ENCODE measurements around the gene ULBP1. TPM values are rescaled to one million over a fixed set of nuclear protein-coding genes. Genes with fewer than 3 reads are reported as not detected.
"Not testable (repeated sequence)": the region's sequence is repeated elsewhere in the genome, so short reads cannot be mapped to it uniquely, and the experiment has no call there.

Gene ULBP1
- total RNA-seq, 1 donor from 2014 or later, result 3.9 TPM

DNA sequence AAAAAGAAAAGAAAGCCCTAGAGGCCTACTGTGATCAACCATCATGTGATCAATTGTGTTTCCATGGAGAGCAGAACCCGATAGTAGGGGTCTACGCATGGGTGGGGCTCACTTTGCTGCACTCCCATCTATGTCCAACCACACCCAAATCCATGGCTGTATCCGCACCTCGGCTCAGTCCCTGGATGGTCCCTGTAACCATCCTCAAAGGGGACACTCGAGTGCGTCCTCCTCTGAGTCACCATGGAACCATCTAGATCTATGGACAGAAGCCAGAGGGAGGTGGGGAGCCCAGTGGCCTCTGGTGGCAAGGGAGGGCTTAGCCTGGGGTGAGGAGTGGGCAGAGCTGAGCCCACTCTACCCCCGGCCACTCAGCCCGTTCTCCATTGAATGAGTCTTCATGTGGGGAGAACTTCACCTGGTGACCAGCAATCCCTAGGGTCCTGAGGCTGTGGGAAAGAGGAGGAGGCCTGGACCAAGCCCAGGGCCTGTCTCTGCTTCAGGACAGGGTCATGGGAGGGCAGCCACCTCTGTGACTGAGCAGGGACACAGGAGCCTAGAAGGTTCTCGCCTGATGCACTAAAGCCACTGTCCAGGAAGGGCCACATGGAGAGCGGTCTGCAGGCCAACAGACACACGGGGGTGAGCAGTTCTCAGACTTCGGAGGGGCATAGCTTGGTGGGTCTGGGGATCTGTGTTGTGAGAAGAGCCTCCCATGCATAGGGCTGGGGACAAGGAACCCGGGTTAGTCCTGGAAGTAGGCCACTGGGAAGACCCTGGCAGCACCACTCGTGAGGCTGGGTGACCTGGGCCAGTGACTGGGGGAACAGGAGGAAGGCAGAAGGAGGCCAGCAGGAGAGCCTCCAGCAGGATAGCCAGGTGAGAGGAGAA lies 42.3 kb downstream of the ULBP1 start:
- DNase-seq, result no peak

GRCh38 chr6:150006961-150007464 lies 43.3 kb downstream of the ULBP1 start:
- no peak for DNase-seq

GRCh38 chr6:150008588-150008987 lies 44.8 kb downstream of the ULBP1 start:
- no peak for DNase-seq

GRCh38 chr6:150012846-150013784 lies 49.4 kb downstream of the ULBP1 start:
- DNase-seq, result not testable (repeated sequence)

- DNase-seq, result not testable (repeated sequence)
These were observed 50.3 kb downstream of the ULBP1 start for GRCh38 chr6:150013785-150014622.

DNA sequence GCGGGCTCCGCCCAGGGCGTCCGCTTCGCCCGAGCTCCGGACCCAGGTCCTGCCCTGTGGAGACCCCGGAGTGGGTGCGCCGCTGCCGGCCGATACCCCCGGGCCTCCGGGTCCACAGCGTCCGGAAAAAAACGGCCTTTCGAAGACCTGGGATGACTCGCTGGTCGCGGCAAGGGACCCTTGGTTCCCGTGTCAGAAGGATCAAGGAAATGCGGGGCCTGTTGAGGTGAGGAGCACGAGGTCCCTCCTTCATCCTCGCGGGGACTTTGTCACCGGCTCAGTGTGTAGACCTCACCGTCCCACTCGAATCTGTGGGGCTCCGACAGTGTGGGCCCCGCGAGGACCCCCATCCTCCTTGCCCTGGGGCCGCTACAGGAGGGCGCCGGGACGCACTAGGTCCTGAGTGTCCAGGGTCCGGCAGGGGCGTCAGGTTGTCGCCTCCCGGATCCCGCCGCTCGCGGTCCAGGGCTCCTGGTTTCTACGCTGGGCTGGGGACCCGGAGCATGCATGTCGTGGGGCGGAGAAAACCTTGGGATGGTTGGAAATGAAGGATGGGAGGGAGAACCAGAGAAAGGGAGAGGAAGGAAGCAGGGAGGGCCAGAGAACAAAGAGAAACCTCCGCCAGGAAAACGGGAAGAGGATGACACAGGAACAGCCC lies 51.0 kb downstream of the ULBP1 start:
- DNase-seq, result not testable (repeated sequence)

DNA sequence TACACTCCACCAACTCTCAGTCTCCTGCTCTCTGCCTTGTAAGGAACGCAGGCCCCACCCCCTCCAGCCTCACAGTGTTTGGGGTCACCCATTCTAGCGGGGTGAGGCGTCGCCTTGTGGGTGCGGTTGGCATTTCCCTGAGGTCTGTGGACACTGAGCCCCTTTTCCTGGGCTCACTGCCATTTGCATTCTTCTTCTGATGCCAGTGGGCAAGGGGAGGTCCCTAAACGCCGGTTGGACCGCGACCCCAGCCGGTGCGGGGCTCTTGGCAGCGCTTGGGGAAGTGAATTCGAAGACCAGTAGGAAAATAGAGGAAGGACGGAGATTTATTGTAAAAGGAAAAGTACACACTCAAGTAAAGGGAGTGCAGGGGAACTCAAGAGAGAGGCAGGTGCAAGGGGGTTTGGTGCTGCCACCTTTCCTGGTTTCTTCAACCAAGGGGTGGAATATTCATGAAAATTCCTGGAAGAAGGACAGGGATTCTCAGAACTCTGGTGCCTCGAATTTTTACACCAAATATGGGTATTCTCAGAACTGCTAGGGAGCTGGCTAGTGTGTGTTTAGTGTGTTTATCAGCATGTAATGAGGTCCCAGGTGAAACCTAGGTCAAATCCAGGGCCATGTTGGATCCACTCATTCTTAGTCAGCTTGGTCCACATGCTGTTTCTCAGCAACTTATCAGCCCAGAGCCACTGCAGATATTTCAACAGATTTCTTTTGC lies 51.7 kb downstream of the ULBP1 start:
- not testable (repeated sequence) for DNase-seq

GRCh38 chr6:150016324-150017185 lies 52.8 kb downstream of the ULBP1 start:
- DNase-seq, result peak; percentile 41

GRCh38 chr6:150017186-150017521 lies 53.4 kb downstream of the ULBP1 start:
- DNase-seq, result not testable (repeated sequence)

GRCh38 chr6:150018846-150019580 lies 55.3 kb downstream of the ULBP1 start:
- no peak for DNase-seq

- DNase-seq, result not testable (repeated sequence)
These were observed 58.1 kb downstream of the ULBP1 start for GRCh38 chr6:150021870-150022269.

Other genes with a start within 250 kb of the ULBP1 start
- 29.5 TPM for gene LATS1, start 245.8 kb upstream of the ULBP1 start, total RNA-seq
- gene NUP43, start 217.4 kb upstream of the ULBP1 start, total RNA-seq, result 23.9 TPM
- 173 TPM for gene PCMT1, start 214.2 kb upstream of the ULBP1 start, total RNA-seq
- 35.2 TPM for gene LRP11, start 99.6 kb upstream of the ULBP1 start, total RNA-seq
- gene RAET1E, start 65.8 kb upstream of the ULBP1 start, total RNA-seq, result not detected
- not detected for gene RAET1G, start 40.8 kb upstream of the ULBP1 start, total RNA-seq
- gene ULBP2, start 21.9 kb upstream of the ULBP1 start, total RNA-seq, result 5.3 TPM
- 0.62 TPM for gene RAET1L, start 61.6 kb downstream of the ULBP1 start, total RNA-seq
- 6.2 TPM for gene ULBP3, start 105.2 kb downstream of the ULBP1 start, total RNA-seq
- gene PPP1R14C, start 179.1 kb downstream of the ULBP1 start, total RNA-seq, result 61.3 TPM